HG02763 (cell line): Measurements from ENCODE around the gene RNF224.

Experiments used
- ATAC-seq: cut with Tn5 transposase; IDR thresholded peaks from one replicate; pipeline ENCODE4 v1.9.1; 2021; ENCODE audit warnings: mild to moderate bottlenecking, moderate library complexity; ENCODE audit not compliant: unreplicated experiment

Gene RNF224

DNA sequence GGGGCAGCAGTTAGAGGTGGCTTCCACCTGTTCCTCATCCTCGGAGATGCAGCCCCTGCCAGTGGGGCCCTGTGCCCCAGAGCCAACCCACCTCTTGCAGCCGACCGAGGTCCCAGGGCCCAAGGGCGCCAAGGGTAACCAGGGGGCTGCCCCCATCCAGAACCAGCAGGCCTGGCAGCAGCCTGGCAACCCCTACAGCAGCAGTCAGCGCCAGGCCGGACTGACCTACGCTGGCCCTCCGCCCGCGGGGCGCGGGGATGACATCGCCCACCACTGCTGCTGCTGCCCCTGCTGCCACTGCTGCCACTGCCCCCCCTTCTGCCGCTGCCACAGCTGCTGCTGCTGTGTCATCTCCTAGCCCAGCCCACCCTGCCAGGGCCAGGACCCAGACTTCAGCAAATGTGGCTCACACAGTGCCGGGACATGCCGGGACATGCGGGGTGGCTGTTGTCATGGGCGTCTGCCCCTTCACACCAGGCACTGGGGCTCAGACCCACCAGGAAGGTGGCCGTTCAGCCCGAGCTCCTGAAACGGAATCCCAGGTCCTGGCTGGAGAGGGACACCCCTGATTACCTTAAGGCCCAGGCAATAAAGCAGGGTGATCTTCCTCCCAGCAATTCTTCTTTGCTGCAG, 1.5 kb upstream of the RNF224 start:
- no peak for ATAC-seq

DNA sequence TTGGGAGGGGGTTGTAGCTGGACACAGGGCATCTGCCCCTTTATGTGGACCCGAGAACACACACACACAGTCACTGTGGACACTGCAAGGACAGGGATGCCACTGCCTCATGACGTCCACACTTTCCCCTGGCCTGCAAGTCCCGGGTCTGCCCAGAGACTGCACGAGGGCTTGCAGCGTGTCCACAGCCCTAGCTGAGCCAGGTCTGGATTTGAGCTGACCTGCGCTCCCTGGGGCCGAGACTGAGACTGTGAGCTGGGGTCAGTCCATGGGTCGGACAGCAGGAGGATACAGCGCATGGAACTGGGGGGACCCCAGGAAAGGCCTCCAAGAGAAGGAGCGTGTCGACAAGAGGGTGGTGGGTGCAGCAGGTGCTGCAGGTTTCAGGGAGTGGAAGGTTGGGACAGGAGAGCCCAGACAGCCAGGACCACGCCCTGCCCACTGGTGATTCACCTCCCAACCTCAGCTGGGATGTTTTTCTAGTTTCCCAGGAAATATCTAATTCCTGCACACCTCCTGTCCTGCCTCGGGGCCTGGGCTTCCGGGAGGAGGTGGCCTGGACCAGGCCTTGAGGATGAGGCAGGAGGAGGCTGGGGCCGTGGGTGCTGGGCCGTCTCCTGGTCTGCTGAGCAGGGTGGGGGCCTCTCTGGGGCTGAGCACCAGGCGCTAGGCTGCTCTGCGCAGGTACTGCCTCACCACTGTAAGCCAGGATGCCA, 806 bp upstream of the RNF224 start:
- no peak for ATAC-seq

DNA sequence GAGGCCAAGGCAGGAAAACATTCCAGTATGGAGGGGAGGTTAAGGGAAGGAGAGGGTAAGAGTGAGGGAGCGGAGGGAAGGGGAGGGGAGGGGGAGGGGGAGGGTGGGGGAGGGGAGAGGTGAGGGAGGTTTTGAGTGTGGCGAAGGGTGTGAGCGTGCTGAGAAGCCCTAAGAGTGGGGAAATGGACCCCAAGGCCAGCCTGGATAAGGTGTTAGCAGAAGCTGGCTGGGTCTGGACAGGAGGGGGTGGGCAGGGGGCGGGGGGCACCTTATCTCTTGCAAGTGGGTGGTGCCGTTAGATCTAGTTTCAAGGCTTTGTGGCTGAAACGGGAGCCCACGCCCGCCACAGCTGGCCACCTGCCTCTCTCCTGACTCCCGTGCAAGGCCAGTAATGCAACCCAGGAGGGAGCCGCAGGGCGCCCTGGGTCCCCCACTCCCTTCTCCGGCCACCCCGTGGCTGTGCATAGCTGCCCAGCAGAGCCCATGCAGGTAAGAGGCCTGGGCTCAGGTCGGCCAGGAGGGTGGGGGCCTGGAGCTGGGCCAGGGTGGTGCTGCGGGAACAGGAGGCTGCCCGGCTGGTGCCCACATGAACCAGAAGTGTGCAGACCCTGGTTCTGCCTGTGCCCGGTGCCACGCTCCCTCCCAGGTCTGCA, 677 bp downstream of the RNF224 start:
- ATAC-seq: no peak

DNA sequence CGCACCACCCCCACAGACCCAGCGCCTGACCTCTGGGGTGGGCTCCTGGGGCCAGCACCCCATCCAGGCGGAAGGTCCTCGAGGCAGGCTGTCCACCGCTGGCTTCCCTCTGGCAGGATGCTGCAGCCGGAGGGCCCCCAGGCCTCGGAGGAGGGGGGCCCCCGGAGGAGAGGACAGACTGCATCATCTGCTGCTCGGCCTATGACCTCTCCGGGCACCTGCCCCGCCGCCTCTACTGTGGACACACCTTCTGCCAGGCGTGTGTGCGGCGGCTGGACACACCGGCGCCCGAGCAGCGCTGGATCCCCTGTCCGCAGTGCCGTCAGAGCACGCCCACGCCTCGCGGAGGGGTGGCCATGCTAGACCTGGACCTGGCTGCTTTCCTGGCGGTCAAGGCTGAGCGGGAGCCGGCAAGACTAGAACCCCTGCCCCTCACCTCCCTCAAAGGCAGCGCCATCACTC, 1.2 kb downstream of the RNF224 start:
- no peak for ATAC-seq

DNA sequence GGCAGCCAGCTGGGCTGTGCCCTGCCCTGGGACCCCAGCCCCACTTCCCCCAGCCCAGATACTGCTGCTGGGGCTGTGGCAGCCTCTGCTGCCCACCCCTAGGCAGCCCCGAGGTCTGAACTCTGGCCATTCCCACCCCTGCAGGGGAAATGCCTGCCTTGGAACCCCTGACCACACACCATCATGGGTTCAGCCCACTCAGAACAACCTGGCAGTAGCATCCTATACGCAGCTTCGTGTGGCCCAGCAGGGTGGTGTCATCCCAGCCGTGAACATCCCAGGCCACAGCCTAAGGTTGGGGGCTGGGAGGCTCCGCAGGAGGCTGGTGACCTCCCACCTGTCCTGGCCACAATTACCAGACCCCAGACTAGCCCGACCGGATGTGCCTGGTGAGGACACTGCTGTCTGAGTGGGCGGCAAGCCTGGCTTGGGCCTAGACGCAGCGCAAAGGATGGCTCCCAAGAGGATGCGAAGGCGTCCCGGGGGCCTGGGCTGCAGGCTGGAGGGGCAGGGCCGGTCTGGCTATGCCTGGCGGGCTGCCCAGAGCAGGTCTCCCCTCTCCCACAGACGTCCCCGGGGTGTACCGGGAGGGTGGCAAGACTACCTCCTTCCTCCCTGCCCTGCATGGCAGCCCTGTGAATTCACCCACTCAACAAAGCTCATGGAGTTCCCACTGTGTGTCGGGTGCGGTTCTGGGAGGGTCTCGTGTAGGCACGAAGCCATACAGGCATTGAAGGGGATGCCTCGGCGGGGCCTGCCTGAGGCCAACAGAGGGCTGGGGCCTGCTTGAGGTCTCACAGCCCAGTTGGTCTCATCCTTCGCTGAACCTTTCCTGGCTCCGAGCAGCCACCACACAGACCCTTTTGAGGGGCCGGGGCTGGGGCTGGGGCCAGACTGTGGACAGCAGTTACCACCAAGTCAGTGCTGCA, 1.9 kb downstream of the RNF224 start:
- no peak for ATAC-seq

DNA sequence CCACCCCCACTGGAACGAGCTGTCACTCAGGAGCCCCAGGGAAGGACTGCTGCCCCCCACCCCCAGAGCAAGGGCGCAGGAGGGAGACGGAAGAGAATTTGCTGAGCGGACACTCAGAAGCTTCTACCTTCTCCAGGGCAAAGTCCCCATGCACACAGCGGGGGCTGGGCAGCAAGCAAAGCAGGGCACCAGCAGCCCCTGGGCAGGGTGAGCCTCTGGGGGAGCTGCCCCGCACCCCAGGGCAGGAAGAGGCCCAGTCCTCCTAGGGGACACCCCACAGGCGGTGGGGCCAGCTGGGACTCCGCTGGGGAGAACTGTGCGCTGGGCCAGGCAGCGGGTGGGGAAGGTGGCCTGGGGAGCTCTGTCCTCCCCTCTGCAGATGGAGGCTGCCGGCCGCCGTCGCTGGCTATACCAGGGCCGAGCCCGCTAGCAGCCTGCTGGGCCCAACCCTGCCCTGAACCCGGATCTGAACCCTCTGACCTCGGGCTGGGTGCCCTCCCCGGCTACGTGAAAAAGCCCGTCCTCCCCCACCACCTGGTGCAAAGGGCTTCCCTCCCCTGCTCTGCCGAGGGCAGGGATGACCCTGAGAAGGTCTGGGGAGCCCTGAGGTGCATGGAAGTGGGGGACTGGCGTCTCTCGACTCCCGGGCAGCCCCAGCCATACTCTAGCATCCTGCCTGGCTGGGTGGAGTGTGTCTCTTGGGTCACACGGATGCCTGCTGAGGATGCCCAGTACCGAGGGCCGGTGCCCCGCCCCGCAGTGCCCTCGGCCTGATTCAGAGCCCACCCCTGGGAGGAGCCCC, 2.8 kb downstream of the RNF224 start:
- no peak for ATAC-seq

DNA sequence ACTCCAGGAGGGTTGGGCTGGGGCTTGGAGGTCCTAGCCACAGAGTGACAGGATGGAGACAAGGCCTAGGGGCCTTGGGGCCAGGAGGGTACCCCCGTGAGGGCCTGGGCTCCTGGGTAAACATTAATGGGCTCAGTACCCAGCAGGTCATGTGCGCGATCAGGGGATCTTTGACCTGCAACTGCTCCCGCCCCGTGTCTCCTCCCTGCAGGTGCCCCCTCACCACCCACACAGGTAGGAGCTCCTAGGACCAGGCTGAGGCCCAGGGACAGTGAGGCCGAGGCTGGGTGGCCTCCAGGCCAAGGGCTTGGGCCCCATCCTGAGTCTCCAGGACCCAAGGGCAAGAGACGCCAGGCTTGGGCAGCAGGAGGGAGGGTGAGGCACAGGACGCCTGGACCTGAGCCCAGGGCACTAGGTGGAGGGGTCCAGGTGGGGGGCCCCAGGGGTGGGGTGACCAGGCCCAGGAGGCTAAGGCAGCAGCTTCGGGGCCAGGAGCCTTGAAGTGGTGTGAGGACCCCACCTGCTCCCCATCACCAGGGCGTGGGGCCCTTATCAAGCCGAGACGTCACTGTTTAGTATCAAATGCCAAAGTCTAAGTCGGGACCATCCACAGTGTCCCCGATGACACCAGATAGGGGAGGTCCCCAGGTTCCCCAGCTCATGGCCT, 3.5 kb downstream of the RNF224 start, which contains the start of gene SLC34A3:
Gene SLC34A3 (plus strand): TSS at position 197 of the 667 bp plus-strand sequence. CDS start 802 bp downstream, outside the sequence.
- no peak for ATAC-seq

DNA sequence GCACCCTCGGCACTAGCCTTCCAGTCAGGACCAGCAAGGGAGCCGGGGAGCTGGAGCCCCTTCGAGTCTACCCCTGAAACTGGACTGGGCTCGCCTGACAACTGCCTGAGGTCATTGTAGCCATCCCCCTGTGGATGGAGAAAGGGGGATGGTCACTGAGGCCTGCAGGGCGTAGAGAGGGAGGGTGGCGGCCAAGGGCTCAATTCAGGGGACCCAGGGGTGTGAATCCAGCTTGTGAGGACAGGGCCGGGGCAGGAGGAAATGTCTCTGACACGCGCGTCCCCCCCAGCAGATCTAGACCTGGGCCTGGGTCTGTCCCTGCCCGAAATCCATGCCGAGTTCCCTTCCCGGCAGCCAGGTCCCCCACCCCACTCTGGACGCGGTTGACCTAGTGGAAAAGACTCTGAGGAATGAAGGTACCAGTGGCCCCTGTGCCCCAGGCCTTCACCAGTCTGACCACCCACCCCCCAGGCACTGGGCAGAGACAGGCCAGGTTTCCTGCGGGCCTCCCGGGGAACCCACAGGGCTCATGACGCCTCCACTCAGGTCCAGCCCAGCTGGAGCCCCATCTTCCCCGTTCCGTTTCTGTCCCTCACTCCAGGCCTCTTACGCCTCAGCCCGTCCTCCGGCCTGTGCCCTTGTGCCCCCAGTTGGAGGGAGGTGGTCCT, 4.2 kb downstream of the RNF224 start:
- no peak for ATAC-seq

DNA sequence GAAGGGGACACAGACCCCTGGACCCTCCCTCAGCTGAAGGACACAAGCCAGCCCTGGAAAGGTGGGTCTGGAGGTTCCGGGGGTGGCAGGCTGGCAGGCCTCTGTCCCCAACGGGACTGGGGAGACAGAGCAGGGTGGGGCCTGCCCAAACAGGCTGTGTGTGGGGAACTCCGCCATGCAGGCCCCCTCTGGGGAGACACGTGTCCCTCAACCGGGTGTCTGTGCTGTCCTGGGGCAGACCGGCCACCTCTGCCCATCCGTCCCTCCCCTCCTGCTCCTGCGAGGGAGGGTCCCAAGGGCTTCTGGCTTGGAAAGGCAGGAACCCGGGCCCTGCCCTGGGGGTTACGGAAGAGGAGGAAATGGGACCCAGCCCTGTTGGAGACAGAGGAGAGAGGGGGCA, 4.8 kb downstream of the RNF224 start:
- ATAC-seq: no peak

DNA sequence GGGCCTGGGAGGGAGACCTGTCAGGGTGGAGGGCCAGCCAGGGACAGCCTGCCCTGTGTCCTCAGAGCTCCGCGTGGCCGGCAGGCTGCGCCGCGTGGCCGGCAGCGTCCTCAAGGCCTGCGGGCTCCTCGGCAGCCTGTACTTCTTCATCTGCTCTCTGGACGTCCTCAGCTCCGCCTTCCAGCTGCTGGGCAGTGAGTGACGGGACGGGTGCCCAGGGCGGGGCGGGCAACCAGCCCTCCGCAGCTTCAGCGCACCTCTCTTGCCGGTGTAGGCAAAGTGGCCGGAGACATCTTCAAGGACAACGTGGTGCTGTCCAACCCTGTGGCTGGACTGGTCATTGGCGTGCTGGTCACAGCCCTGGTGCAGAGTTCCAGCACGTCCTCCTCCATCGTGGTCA, 5.2 kb downstream of the RNF224 start:
- ATAC-seq: no peak

DNA sequence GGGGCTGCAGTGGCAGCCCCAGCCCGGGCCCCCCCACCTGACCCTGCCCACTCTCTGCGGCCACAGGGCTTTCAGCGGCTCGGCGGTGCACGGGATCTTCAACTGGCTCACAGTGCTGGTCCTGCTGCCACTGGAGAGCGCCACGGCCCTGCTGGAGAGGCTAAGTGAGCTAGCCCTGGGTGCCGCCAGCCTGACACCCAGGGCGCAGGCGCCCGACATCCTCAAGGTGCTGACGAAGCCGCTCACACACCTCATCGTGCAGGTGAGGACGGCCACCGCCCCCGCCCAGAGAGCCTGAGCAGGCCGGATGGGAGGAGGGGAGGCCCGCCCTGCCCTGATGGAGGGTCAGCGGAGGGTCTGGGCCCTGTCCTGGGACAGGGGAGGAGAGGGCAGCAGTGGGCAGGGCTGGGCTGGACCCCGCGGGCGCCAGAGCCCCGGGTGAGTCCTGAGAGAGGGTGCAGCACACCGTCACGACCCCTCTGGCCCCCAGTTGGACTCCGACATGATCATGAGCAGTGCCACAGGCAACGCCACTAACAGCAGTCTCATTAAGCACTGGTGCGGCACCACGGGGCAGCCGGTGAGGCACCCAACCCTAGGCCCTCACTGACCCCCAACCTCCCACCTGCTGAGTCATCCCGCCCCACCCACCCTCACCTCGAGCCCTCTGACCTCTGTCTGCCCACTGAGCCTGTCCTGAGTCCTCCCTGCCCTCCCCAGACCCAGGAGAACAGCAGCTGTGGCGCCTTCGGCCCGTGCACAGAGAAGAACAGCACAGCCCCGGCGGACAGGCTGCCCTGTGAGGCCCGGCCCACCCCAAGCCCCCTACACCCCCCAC, 6.1 kb downstream of the RNF224 start:
- ATAC-seq: no peak

DNA sequence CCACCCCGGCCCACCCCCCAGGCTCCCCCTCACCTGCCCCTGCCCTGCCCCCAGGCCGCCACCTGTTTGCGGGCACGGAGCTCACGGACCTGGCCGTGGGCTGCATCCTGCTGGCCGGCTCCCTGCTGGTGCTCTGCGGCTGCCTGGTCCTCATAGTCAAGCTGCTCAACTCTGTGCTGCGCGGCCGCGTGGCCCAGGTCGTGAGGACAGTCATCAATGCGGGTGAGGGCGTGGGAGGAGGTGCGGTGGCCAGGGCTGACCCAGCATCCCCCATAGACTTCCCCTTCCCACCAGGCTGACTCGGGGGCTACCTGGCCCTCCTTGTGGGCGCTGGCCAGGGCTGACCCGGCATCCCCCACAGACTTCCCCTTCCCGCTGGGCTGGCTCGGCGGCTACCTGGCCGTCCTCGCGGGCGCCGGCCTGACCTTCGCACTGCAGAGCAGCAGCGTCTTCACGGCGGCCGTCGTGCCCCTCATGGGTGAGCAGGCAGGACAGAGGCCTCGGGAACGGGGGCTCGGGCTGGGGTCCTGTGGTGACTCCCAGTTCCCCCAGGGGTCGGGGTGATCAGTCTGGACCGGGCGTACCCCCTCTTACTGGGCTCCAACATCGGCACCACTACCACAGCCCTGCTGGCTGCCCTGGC, 6.9 kb downstream of the RNF224 start:
- no peak for ATAC-seq

DNA sequence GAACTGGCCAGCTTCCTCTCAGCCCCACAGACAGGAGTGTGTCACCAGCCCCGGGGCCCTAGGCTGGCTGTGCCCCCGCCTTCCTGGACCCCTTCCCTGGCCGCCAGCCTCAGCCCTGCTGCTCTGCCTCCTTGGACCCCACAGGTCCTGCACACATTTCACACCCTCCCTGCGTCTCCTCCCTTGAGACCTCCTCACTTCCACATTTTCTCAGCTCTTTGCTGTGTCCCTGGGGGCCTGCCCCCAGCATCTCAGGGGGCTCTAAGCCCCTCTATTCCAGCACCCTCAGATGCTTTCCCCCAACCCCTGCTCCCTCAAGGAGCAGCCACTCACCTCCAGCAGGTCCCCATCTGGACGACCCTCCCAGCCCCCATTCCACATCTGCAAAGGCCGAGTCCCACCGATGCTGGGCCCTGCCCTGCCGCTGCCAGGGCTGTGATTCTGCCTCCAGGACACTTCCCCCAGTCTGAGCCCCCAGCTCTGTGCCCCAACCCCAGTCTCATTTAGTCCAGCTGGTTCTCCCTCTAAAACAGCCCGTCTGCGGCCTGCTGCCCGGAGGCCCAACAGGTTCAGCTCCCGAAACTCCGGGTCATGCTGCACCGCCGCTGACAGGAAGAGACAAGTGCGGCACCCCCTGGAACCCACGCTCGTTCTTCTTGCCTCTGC, 7.6 kb downstream of the RNF224 start:
- ATAC-seq: no peak

DNA sequence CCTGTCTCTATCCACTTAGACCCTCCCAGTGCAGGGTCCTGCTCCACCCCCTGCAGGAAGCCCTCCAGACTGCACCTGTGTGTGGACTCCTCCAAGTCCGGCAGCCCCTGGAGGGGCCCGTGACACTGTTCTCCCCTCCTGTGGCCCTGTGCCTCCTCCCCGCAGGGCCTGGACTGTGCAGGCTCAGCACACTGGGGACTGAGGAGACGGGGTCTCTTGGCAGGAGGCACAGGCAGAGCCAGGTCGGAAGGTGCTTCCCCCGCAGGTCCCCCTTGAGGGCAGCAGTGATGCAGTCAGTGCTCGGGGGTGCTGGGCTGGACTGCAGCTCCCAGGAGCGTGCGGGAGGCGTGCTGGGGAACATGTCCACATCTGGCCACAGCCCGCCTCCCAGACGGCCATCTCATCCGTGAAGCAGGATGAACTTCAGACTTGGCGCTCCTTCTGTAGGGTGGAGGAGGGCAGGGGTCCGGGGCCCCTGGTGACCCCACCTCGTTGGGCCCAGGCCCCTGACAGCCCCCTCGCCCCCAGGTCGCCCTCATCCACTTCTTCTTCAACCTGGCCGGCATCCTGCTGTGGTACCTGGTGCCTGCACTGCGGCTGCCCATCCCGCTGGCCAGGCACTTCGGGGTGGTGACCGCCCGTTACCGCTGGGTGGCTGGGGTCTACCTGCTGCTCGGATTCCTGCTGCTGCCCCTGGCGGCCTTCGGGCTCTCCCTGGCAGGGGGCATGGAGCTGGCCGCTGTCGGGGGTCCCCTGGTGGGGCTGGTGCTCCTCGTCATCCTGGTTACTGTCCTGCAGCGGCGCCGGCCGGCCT, 8.3 kb downstream of the RNF224 start:
- no peak for ATAC-seq

DNA sequence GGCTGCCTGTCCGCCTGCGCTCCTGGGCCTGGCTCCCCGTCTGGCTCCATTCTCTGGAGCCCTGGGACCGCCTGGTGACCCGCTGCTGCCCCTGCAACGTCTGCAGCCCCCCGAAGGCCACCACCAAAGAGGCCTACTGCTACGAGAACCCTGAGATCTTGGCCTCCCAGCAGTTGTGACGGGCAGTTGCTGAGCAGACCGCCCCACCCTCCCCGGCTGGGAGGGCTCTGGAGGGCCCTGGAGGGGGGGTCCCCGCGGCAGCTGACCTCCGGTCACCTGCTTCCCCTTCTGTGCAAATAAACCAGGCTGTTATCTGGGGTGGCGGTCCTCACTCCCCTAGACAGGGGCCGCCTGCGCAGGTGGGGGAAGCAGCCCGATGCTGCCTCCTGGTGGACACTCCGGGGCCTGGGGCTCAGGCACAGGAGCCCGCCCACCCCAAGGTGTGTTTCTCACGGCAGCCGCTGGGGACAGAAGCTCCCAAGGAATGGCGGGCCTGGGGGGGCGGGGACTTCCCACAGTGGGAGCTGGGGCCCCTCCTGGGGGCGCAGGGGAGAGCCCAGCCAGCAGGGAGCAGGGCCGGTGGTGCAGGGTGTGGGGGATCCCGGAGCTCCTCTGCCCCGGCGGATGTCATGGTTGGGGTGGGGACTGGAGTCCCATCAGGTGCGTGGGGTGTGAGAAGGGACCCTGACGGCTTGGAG, 9.1 kb downstream of the RNF224 start:
- ATAC-seq: no peak

DNA sequence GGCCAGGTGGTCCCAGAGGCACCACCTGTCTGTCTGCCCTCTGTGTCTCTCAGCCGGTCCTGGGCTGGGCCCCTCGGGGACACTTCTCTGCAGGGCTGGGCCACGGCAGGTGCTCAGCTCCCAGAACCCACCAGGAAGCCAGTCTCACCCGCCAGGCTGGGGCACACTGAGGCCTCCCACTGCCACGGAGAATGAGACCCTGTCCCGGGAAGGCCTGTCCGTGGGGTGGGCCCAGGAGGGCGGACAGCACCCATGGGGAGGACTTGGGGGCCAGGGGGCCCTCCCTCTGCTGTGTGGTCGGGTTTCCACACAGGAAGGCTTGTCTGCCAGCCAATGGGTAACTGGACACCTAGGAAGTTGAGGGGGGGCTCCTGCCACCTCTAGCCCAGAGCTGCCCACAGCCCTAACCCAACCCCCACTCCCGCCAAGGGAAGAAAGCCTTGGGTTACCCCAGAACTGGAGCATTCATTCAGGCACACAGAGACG, 9.7 kb downstream of the RNF224 start:
- no peak for ATAC-seq
